H1 (cell line): Measurements from ENCODE around the gene MAGI2. TPM values are rescaled to one million over a fixed set of nuclear protein-coding genes. Genes with fewer than 3 reads are reported as not detected.

Experiments
- CTCF ChIA-PET: fragments of 300-600 bp; sonication (Branson Sonifier 250); formaldehyde crosslinking; loops from one replicate; lab custom pipeline; 2021; ENCODE audit not compliant: partially characterized antibody; lab: Charles Lee
- POLR2A ChIA-PET: fragments of 300-600 bp; sonication (Branson Sonifier 250); formaldehyde crosslinking; loops from one replicate; lab custom pipeline; 2021; ENCODE audit warnings: inconsistent platforms; ENCODE audit not compliant: partially characterized antibody; lab: Charles Lee
- DNase-seq, 2 experiments: peaks; one replicate each; pipeline versions ENCODE4 v3.0.0 to v3.0.0-alpha.2; 2010 to 2022; ENCODE audit warnings: low spot score in 2 of 2, low read depth in 1 of 2, mixed read lengths in 1 of 2
- FAIRE-seq: peaks from 2 replicates; lab custom pipeline; 2011; peaks lifted over from hg19 to GRCh38; lab: Jason Lieb, UNC
- H2AFZ ChIP-seq: 2 replicates; pipeline ENCODE4 v1.8.1; 2012; ENCODE audit warnings: low read length, inconsistent platforms
- H2AK5ac ChIP-seq: 2 replicates; pipeline ENCODE4 v1.6.1; 2013; ENCODE audit warnings: low read depth, low read length
- H2BK120ac ChIP-seq: replicated peaks from 2 replicates; pipeline ENCODE3; 2013; ENCODE audit warnings: low read depth, low read length, inconsistent platforms
- H2BK12ac ChIP-seq: 2 replicates; pipeline ENCODE4 v1.6.1; 2013; ENCODE audit warnings: low read depth, low read length
- H2BK15ac ChIP-seq: 2 replicates; pipeline ENCODE4 v1.6.1; 2013; ENCODE audit warnings: low read length
- H2BK20ac ChIP-seq: 2 replicates; pipeline ENCODE4 v1.6.1; 2013; ENCODE audit warnings: low read length
- H2BK5ac ChIP-seq: 2 replicates; pipeline ENCODE4 v1.6.1; 2013; ENCODE audit warnings: low read depth, low read length
- H3K14ac ChIP-seq: 2 replicates; pipeline ENCODE4 v1.6.1; 2013; ENCODE audit warnings: inconsistent platforms; ENCODE audit not compliant: insufficient read length
- H3K18ac ChIP-seq: 2 replicates; pipeline ENCODE4 v1.6.1; 2013; ENCODE audit warnings: low read length; ENCODE audit errors: extremely low read depth
- H3K23ac ChIP-seq: 2 replicates; pipeline ENCODE4 v1.6.1; 2013; ENCODE audit warnings: inconsistent platforms; ENCODE audit not compliant: insufficient read length
- H3K23me2 ChIP-seq: 2 replicates; pipeline ENCODE4 v1.6.1; 2013; ENCODE audit warnings: low read depth, low read length
- H3K27ac ChIP-seq: 2 replicates; pipeline ENCODE4 v1.6.1; 2011; ENCODE audit warnings: low read depth, low read length, inconsistent platforms
- H3K27me3 ChIP-seq, 4 experiments: replicated peaks in 1 of 4; 1 replicate in 1 of 4; 2 replicates in 3 of 4; pipeline versions ENCODE4 v1.6.1 to v1.8.1; 2011 to 2013; ENCODE audit warnings: low read length in 3 of 4, mild to moderate bottlenecking in 3 of 4, inconsistent platforms in 2 of 4, mixed read lengths in 2 of 4, moderate library complexity in 1 of 4; ENCODE audit not compliant: control insufficient read depth in 3 of 4, insufficient read depth in 3 of 4; ENCODE audit errors: extremely low read depth in 1 of 4
- H3K36me3 ChIP-seq, 4 experiments: 2 replicates each; pipeline versions ENCODE4 v1.6.1 to v1.8.1; 2011 to 2013; ENCODE audit warnings: mild to moderate bottlenecking in 4 of 4, low read length in 3 of 4, moderate library complexity in 2 of 4, control low read depth in 1 of 4, inconsistent platforms in 1 of 4; ENCODE audit not compliant: insufficient read depth in 4 of 4, control insufficient read depth in 2 of 4
- H3K4ac ChIP-seq: replicated peaks from 2 replicates; pipeline ENCODE3; 2013; ENCODE audit warnings: low read length, low read depth, mixed read lengths, inconsistent platforms; ENCODE audit not compliant: insufficient read length
- H3K4me1 ChIP-seq, 4 experiments: replicated peaks in 1 of 4; 1 replicate in 1 of 4; 2 replicates in 3 of 4; pipeline versions ENCODE4 v1.6.1 to v1.8.1; 2011 to 2013; ENCODE audit warnings: low read length in 3 of 4, inconsistent platforms in 2 of 4, mixed read lengths in 1 of 4; ENCODE audit not compliant: insufficient read depth in 4 of 4, control insufficient read depth in 3 of 4
- H3K4me2 ChIP-seq, 2 experiments: 2 replicates each; pipeline versions ENCODE4 v1.6.1 to v1.8.1; 2011 to 2013; ENCODE audit warnings: low read depth in 2 of 2, low read length in 2 of 2, control low read depth in 1 of 2, inconsistent platforms in 1 of 2, mild to moderate bottlenecking in 1 of 2; ENCODE audit not compliant: insufficient read depth in 1 of 2
- H3K4me3 ChIP-seq, 4 experiments: fragments of 200-600, 300-600 bp in 1 of 4; sonication (generic), shearing (Covaris generic), sonication (Bioruptor Twin) in 1 of 4; 2 replicates each; pipeline versions ENCODE4 v1.5.1 to v1.8.1; 2011 to 2016; ENCODE audit warnings: low read length in 4 of 4, low read depth in 3 of 4, control low read depth in 2 of 4, inconsistent platforms in 2 of 4, mild to moderate bottlenecking in 2 of 4, mixed read lengths in 1 of 4, moderate library complexity in 1 of 4; ENCODE audit not compliant: insufficient read depth in 2 of 4; ENCODE audit errors: extremely low read depth in 1 of 4
- H3K56ac ChIP-seq: replicated peaks from 2 replicates; pipeline ENCODE3; 2013; ENCODE audit warnings: low read depth, mild to moderate bottlenecking, mixed read lengths, low read length, inconsistent platforms; ENCODE audit not compliant: insufficient read length
- H3K79me1 ChIP-seq: 2 replicates; pipeline ENCODE4 v1.6.1; 2013; ENCODE audit warnings: low read depth, low read length, control low read depth
- H3K79me2 ChIP-seq, 2 experiments: 2 replicates each; pipeline versions ENCODE4 v1.6.1 to v1.8.1; 2012 to 2013; ENCODE audit warnings: low read length in 2 of 2, mild to moderate bottlenecking in 2 of 2, inconsistent platforms in 1 of 2; ENCODE audit not compliant: insufficient read depth in 2 of 2, control insufficient read depth in 1 of 2
- H3K9ac ChIP-seq, 4 experiments: replicated peaks in 1 of 4; 1 replicate in 1 of 4; 2 replicates in 3 of 4; pipeline versions ENCODE4 v1.6.1 to v1.8.1; 2011 to 2013; ENCODE audit warnings: low read depth in 3 of 4, low read length in 3 of 4, control low read depth in 2 of 4, mild to moderate bottlenecking in 2 of 4, moderate library complexity in 2 of 4, inconsistent platforms in 1 of 4; ENCODE audit errors: extremely low read depth in 1 of 4
- H3K9me3 ChIP-seq, 2 experiments: 2 replicates each; pipeline versions ENCODE4 v1.6.1 to v1.8.1; 2012 to 2013; ENCODE audit warnings: mild to moderate bottlenecking in 2 of 2, moderate library complexity in 2 of 2, control low read depth in 1 of 2, inconsistent platforms in 1 of 2, low read depth in 1 of 2, low read length in 1 of 2, mixed read lengths in 1 of 2; ENCODE audit not compliant: insufficient read depth in 2 of 2
- H4K20me1 ChIP-seq, 2 experiments: replicated peaks in 1 of 2; 2 replicates each; pipeline versions ENCODE3 to v1.8.1; 2011 to 2013; ENCODE audit warnings: inconsistent platforms in 2 of 2, low read length in 2 of 2, mild to moderate bottlenecking in 1 of 2; ENCODE audit not compliant: insufficient read depth in 2 of 2, control insufficient read depth in 1 of 2
- H4K5ac ChIP-seq: 2 replicates; pipeline ENCODE4 v1.6.1; 2013; ENCODE audit warnings: low read length, low read depth, mixed read lengths, inconsistent platforms; ENCODE audit not compliant: insufficient read length
- H4K8ac ChIP-seq: 2 replicates; pipeline ENCODE4 v1.8.0; 2013; ENCODE audit warnings: mild to moderate bottlenecking, moderate library complexity, low read length, inconsistent platforms; ENCODE audit not compliant: insufficient read depth; ENCODE audit errors: extremely low read depth
- H4K91ac ChIP-seq: replicated peaks from 2 replicates; pipeline ENCODE3; 2013; ENCODE audit warnings: low read length, mixed read lengths, inconsistent platforms; ENCODE audit not compliant: insufficient read length
- ATF3 ChIP-seq: IDR thresholded peaks from 2 replicates; pipeline ENCODE4 v1.6.1; 2011; ENCODE audit warnings: low read depth, mild to moderate bottlenecking, low read length; ENCODE audit not compliant: insufficient read depth
- CBX5 ChIP-seq: fragments of 300-800, 300-1000 bp; sonication (generic); IDR thresholded peaks from 2 replicates; pipeline ENCODE4 v1.7.1; 2016; ENCODE audit warnings: antibody characterized with exemption, low read length, low read depth
- CREB1 ChIP-seq: IDR thresholded peaks from 2 replicates; pipeline ENCODE4 v1.6.1; 2012; ENCODE audit warnings: inconsistent platforms
- CTCF ChIP-seq, 3 experiments: IDR thresholded peaks; 1 replicate in 2 of 3; 2 replicates in 1 of 3; pipeline versions ENCODE4 v1.5.1 to v1.6.1; 2011; ENCODE audit warnings: low read length in 3 of 3, mild to moderate bottlenecking in 3 of 3, inconsistent platforms in 2 of 3, low read depth in 1 of 3, moderate library complexity in 1 of 3; ENCODE audit not compliant: insufficient read depth in 1 of 3; ENCODE audit errors: control extremely low read depth in 1 of 3
- MAX ChIP-seq: IDR thresholded peaks from 2 replicates; pipeline ENCODE4 v1.6.1; 2012; ENCODE audit warnings: inconsistent platforms
- POLR2AphosphoS5 ChIP-seq: IDR thresholded peaks from 2 replicates; pipeline ENCODE4 v1.6.1; 2011; ENCODE audit warnings: low read depth, low read length
- RAD21 ChIP-seq, 2 experiments: IDR thresholded peaks in 1 of 2; conservative IDR thresholded peaks in 1 of 2; 2 replicates each; pipeline ENCODE4 v1.6.1; 2011; ENCODE audit warnings: low read depth in 2 of 2, low read length in 2 of 2, improper control_type of control experiment in 1 of 2, inconsistent platforms in 1 of 2, mild to moderate bottlenecking in 1 of 2, moderate library complexity in 1 of 2
- SIN3A ChIP-seq, 2 experiments: IDR thresholded peaks in 1 of 2; conservative IDR thresholded peaks in 1 of 2; 2 replicates each; pipeline ENCODE4 v1.6.1; 2011 to 2012; ENCODE audit warnings: low read length in 2 of 2, improper control_type of control experiment in 1 of 2, low read depth in 1 of 2, mild to moderate bottlenecking in 1 of 2
- SP1 ChIP-seq: IDR thresholded peaks from 2 replicates; pipeline ENCODE4 v1.6.1; 2011; ENCODE audit warnings: low read depth, low read length
- SRF ChIP-seq: IDR thresholded peaks from 2 replicates; pipeline ENCODE4 v1.6.1; 2011; ENCODE audit warnings: mild to moderate bottlenecking, low read depth, low read length, moderate library complexity
- WGBS, 2 experiments: shearing (Covaris generic) in 1 of 2; methylation state at CpG; one replicate each; pipeline versions ENCODE4 v1.1.6 to v1.1.7; 2013 to 2015; ENCODE audit warnings: low lambda C conversion rate in 2 of 2, mixed read lengths in 2 of 2, inconsistent platforms in 1 of 2, low coverage in 1 of 2, missing lambda C conversion rate in 1 of 2; ENCODE audit not compliant: insufficient replicate concordance in 2 of 2, insufficient coverage in 1 of 2, insufficient read length in 1 of 2; ENCODE audit errors: extremely low coverage in 1 of 2, missing lambda C conversion rate in 1 of 2; 5-methylcytosine and 5-hydroxymethylcytosine counted together
- polyA plus RNA-seq, 7 experiments: library from polyadenylated mRNA; depleted of rRNA in 3 of 7; stranded (reverse) in 5 of 7; unstranded in 2 of 7; fragments of >200 nt in 5 of 7; fragments of 200-250 nt in 2 of 7; gene quantifications; 1 replicate in 5 of 7; 2 replicates in 1 of 7; 4 replicates in 1 of 7; pipeline versions ENCODE4 v1.2.1 to v1.2.3, GENCODE V29; 2011 to 2013; ENCODE audit warnings: missing spikeins in 2 of 7, mixed read lengths in 2 of 7
- total RNA-seq: library from RNA; stranded (reverse); fragmentation: NEBNext Ultra II Directional; extraction: Animal tissue kit (Norgen Biotek cat#: 25700); gene quantifications from 2 replicates; pipeline ENCODE4 v1.2.1, GENCODE V29; 2021

Gene MAGI2
- total and polyA plus RNA-seq, 2 of the 8 experiments (the other 6 are each of a cell fraction or from before 2014, with no cell fraction given): 6.0 to 27.3 TPM

- Histone ChIP-seq H2BK5ac (no peak overlapping the region), H3K56ac (no peak overlapping the region), H2BK12ac (no peak overlapping the region), H2AFZ (no peak overlapping the region), H3K36me3 (no peaks in the 10 kb centered on the region), H3K4me2 (no peak overlapping the region), H3K4me1 (no peaks in the 10 kb centered on the region), H3K14ac (no peak overlapping the region), H3K4ac (no peak overlapping the region), H4K91ac (no peak overlapping the region), H2AK5ac (no peak overlapping the region), H3K4me3 (no peak overlapping the region), H3K23ac (no peak overlapping the region), H2BK15ac (no peak overlapping the region), H2BK20ac (no peak overlapping the region), H2BK120ac (no peak overlapping the region), H3K79me1 (no peaks in the 10 kb centered on the region), H3K79me2 (no peaks in the 10 kb centered on the region), H3K27ac (no peak overlapping the region), H3K18ac (no peak overlapping the region), H3K23me2 (no peaks in the 10 kb centered on the region), H3K9me3 (no peaks in the 10 kb centered on the region), H4K8ac (no peak overlapping the region), H4K5ac (no peak overlapping the region), H3K27me3 (no peaks in the 10 kb centered on the region), H4K20me1 (no peaks in the 10 kb centered on the region), H3K9ac (no peak overlapping the region)
- no peak for FAIRE-seq
- POLR2A ChIA-PET: no interaction called here
- DNase-seq: no peak
- CTCF ChIA-PET: no interaction called here
- 94% methylated on average over 3 of the region's 3 CpGs; no CpG with 5 or more reads in 1 of the 2 experiments for WGBS, 2 experiments
- TF ChIP-seq RAD21 (IDR thresholded peaks at IDR 0.05 in 1 of 2, conservative IDR thresholded peaks at IDR 0.05 in 1 of 2; ENCODE audit: low read depth in 2 of 2, low read length in 2 of 2): no peak
- no peak for TF ChIP-seq POLR2AphosphoS5
- TF ChIP-seq SP1: no peak
- TF ChIP-seq CTCF (IDR thresholded peaks at IDR 0.05; ENCODE audit: control extremely low read depth in 1 of 3, insufficient read depth in 1 of 3, low read depth in 1 of 3, low read length in 3 of 3): no peak
- TF ChIP-seq MAX: no peak
- no peak for TF ChIP-seq SIN3A (conservative IDR thresholded peaks at IDR 0.05 in 1 of 2, IDR thresholded peaks at IDR 0.05 in 1 of 2; ENCODE audit: low read depth in 1 of 2, low read length in 2 of 2)
- TF ChIP-seq ATF3: no peak
- no peak for TF ChIP-seq SRF
- TF ChIP-seq CBX5: no peak
- no peak for TF ChIP-seq CREB1
These were observed 24.9 kb upstream of the MAGI2 start for GRCh38 chr7:79478386-79478785.
